Measurements from ENCODE around the gene KLF13. TPM values are rescaled to one million over a fixed set of nuclear protein-coding genes. Genes with fewer than 3 reads are reported as not detected.
A peak's percentile ranks its signal among the peaks of the same experiment; 100 is the strongest.

Gene KLF13
- total RNA-seq, 3 donors from 2014 or later = 26.3 to 52.2 (median 28.2) TPM

DNA sequence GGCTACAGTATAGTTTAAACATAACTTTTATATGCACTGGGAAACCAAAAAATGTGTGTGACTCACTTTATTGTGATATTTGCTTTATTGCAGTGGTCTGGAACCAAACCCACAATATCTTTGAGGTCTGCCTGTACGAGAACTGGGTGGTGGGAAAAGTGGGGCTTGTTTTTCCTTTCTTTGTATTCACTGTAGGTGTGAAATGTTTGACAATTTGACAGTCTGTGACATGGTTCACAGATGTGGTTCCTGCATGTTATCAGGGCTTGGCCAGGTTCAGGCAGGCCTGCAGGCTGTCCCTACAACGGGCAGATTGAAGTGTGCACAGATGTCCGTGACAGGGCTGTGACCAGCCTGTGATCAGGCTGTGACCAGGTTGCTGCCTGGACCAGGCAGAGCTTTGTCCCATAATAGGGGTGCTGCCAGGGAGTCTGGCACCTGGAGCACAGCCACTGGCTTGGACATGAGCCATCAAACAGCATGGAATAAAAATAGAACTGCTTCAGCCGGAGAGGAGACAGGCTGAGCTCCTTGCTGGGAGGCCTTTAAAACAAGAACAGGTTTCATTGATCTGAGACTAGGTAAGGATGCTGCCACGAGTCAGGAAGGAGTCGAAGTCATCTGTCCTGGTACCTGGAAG lies 61.0 kb downstream of the KLF13 start:
- Histone ChIP-seq H3K27me3 (no peaks in the 10 kb centered on the region), H3K4me3 (no peak overlapping the region), H3K4me1 (no peaks in the 10 kb centered on the region), H3K27ac (peak overlapping the region; percentile 12 to 26), H3K36me3 (no peaks in the 10 kb centered on the region), H3K9me3 (no peaks in the 10 kb centered on the region)
- no peak for DNase-seq (ENCODE audit: low spot score in 2 of 2)
- TF ChIP-seq POLR2A (IDR thresholded peaks at IDR 0.05) (no peak), POLR2AphosphoS5 (IDR thresholded peaks at IDR 0.05) (peak in 1 of 3 donors; percentile 21)
- intact Hi-C loops (cut with DNase I; ENCODE audit: low total_unique reads) = no loop called here

DNA sequence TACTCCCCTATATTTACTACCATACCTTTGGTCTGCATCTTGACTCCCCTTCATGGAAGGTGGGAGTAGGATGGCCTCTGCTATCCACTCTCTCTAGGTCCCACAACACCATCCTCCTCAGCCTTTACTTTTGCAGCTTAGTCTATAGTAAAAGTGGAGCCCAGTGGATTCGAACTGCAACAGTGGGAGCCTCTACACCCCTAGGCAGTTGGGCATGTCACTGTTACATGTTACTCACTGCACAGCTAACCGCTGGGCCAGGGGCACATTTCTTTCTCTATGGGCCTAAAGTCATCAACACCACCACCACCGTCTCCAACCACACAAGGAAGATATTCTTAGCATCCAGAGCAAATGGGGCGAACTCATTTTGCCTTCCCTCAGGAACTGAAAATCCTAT lies 62.9 kb downstream of the KLF13 start:
- Histone ChIP-seq H3K4me1 (no peaks in the 10 kb centered on the region), H3K27me3 (no peaks in the 10 kb centered on the region), H3K27ac (no peak overlapping the region), H3K4me3 (no peak overlapping the region), H3K9me3 (no peaks in the 10 kb centered on the region), H3K36me3 (no peaks in the 10 kb centered on the region)
- TF ChIP-seq, protein P1, sequence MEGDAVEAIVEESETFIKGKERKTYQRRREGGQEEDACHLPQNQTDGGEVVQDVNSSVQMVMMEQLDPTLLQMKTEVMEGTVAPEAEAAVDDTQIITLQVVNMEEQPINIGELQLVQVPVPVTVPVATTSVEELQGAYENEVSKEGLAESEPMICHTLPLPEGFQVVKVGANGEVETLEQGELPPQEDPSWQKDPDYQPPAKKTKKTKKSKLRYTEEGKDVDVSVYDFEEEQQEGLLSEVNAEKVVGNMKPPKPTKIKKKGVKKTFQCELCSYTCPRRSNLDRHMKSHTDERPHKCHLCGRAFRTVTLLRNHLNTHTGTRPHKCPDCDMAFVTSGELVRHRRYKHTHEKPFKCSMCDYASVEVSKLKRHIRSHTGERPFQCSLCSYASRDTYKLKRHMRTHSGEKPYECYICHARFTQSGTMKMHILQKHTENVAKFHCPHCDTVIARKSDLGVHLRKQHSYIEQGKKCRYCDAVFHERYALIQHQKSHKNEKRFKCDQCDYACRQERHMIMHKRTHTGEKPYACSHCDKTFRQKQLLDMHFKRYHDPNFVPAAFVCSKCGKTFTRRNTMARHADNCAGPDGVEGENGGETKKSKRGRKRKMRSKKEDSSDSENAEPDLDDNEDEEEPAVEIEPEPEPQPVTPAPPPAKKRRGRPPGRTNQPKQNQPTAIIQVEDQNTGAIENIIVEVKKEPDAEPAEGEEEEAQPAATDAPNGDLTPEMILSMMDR (IDR thresholded peaks at IDR 0.05) = no peak
- TF ChIP-seq POLR2A (IDR thresholded peaks at IDR 0.05) = no peak
- peak in 1 of 2 donors; percentile 16 for DNase-seq (ENCODE audit: low spot score in 2 of 2)
- intact Hi-C loops (cut with DNase I; ENCODE audit: low total_unique reads) = no loop called here

DNA sequence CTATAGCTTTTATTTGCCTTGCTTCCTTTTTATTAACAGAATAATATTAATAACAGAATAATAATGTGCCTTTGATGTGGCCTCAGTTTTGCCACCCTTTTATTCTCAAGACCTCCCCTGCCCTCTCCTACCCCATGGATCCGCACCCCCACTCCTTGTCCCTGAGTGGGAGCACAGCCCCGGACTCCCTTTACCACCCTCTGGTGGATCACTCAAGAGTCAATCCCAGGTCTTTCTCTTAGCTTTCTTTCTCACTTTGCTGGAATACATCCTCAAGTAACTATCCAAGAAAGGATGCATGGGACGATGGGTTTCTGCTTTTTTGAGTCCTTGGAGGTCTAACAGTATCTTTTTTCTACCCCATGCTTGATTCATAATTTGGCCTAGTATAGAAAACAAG lies 63.4 kb downstream of the KLF13 start:
- TF ChIP-seq, protein P1 (IDR thresholded peaks at IDR 0.05) = no peak
- no peak for TF ChIP-seq POLR2AphosphoS5 (IDR thresholded peaks at IDR 0.05)
- TF ChIP-seq POLR2A (IDR thresholded peaks at IDR 0.05) = no peak
- Histone ChIP-seq H3K27me3 (no peaks in the 10 kb centered on the region), H3K36me3 (no peaks in the 10 kb centered on the region), H3K4me1 (no peaks in the 10 kb centered on the region), H3K9me3 (no peaks in the 10 kb centered on the region), H3K27ac (no peak overlapping the region), H3K4me3 (no peak overlapping the region)
- intact Hi-C loops (cut with DNase I; ENCODE audit: low total_unique reads) = loop anchor here (2.0 to 10.0 kb wide), 2 partner anchors 23 to 65 kb away; partner anchors contain the start of gene KLF13
- DNase-seq (ENCODE audit: low spot score in 2 of 2) = no peak

DNA sequence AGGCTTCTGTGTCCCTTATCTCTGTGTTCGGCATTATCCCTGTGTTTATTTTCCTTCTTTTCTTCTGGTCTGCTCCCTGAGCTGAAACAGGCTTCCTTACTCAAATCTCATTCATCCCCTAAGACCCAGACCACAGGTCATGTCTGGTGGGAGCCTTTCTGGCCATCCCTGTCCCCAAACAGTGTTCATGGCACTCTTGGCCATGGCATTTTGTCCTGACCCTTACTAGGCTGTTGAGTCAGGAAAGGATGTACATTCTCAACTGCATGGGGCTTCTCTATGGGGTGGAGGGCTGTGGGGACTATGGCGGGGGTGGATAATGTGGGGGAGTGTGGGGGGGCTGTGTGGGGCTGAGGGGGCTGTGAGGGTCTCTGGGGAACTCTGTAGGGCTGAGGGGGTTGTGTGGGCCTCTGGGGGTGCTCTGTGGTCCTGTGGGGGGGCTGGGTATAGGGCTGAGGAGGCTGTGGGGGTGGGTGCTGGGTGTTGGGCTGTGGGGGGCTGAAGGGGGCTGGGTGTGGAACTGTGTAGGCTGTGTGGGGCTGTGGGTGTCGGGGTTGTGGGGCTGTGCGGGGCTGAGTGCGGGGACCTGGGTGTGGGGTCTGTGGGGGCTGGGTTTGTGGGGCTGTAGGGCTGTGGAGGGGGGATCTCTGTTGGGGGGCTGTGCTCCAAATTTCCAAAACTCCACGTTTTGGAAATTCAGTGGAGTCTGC lies 64.3 kb downstream of the KLF13 start:
- DNase-seq (ENCODE audit: low spot score in 2 of 2) = peak in 1 of 2 donors; percentile 15
- H3K27ac ChIP-seq = peak overlapping the region; percentile 91 to 97
- no peaks in the 10 kb centered on the region for H3K36me3 ChIP-seq
- TF ChIP-seq, protein P1 (IDR thresholded peaks at IDR 0.05) = no peak
- no peak for TF ChIP-seq POLR2A (IDR thresholded peaks at IDR 0.05)
- no peak for TF ChIP-seq POLR2AphosphoS5 (IDR thresholded peaks at IDR 0.05)
- no peaks in the 10 kb centered on the region for H3K27me3 ChIP-seq
- no peaks in the 10 kb centered on the region for H3K9me3 ChIP-seq
- peak overlapping the region; percentile 57 to 79 (median 69) for H3K4me3 ChIP-seq
- H3K4me1 ChIP-seq = no peaks in the 10 kb centered on the region
- intact Hi-C loops (cut with DNase I; ENCODE audit: low total_unique reads) = loop anchor here (2.0 to 10.0 kb wide), 2 partner anchors 24 to 66 kb away; partner anchors contain the start of gene KLF13

DNA sequence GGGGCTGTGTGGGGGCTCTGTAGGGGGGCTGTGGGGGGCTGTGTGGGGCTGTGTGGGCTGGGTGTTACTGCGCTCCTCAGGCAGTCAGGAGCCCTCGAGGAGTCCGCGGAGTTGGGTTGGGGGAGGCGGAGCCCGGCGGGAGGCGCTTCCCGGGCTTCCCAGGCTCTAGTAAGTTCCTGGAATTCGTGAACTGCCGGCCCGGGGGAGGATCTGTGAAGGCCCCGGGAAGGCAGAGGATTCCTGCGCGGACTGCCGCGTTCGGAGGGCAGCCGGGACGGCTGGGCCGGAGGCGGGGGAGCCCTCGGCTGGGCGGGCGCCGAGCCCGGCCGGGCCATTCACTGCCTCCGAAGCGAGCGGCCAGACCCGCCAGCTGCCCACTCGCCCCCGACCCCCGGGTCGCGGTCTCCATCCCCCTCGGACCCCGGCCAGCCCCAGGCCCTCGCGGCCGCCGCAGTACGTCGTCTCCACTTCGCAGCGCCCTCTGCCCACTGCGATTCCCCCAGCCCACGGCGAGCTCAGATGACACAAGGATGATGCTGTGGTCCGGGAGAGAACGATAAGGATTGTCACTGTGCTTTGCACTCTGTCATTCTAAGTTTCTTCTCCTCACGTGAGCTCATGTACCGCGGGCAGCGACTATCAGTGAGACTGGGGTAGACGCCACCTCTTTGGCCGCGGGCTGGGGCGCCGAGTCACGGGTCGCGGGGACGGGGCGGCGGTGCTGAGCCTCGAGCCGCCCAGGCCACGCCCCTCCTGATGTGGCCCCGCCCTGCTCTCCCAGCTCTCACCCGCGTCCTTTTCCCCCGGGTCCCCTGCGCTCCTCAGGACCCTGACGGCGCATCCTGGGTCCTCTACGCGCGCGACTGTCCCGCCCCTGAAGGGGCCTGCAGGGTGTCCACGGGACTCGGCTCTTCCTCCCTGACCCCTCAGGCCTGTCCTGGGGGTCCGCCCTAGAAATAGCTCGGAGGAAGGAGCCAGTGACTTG lies 65.3 kb downstream of the KLF13 start:
- peak; percentile 78 to 93 (median 92) for TF ChIP-seq POLR2AphosphoS5 (IDR thresholded peaks at IDR 0.05)
- peak; percentile 87 for TF ChIP-seq POLR2A (IDR thresholded peaks at IDR 0.05)
- TF ChIP-seq, protein P1 (IDR thresholded peaks at IDR 0.05) = peak in 2 of 3 donors; percentile 9 to 11
- no peaks in the 10 kb centered on the region for H3K9me3 ChIP-seq
- H3K27me3 ChIP-seq = no peaks in the 10 kb centered on the region
- intact Hi-C loops (cut with DNase I; ENCODE audit: low total_unique reads) = loop anchor here (2.0 to 10.0 kb wide), 2 partner anchors 25 to 67 kb away; partner anchors contain the start of gene KLF13
- no peaks in the 10 kb centered on the region for H3K36me3 ChIP-seq
- peak overlapping the region; percentile 57 to 79 (median 69) for H3K4me3 ChIP-seq
- H3K27ac ChIP-seq = peak overlapping the region; percentile 91 to 97
- DNase-seq (ENCODE audit: low spot score in 2 of 2) = peak in 1 of 2 donors; percentile 72
- H3K4me1 ChIP-seq = no peaks in the 10 kb centered on the region

Measured in breast epithelium (tissue), 4 donors.